Activated CD8-positive, alpha-beta memory T cell treated with anti-CD3 and anti-CD28 coated beads, Interleukin-2, amount 50 U/mL, for 48 hours (primary cell): ENCODE data around the gene HS3ST3A1.
"Not testable (repeated sequence)": the region's sequence is repeated elsewhere in the genome, so short reads cannot be mapped to it uniquely, and the experiment has no call there.

ENCODE experiments used
- DNase-seq: peaks from one replicate; pipeline ENCODE4 v3.0.0-alpha.2; 2020

The HS3ST3A1 gene

DNA sequence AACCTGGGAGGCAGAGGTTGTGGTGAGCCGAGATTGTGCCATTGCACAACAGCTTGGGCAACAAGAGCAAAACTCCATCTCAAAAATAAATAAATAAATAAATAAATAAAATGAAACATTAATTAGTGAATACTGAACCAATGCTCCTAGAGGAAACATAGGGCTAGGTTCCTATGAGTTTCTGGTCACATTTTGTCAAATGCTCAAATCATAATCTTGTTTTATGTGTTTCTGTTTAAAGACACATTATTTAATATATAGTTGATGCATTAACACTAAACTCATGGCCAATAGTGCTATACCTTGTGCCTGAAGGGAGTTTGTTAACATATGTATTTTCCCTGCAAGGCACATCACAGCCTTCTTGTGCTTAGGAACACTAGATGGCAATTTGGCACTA, 66.8 kb downstream of the HS3ST3A1 start:
- no peak for DNase-seq

DNA sequence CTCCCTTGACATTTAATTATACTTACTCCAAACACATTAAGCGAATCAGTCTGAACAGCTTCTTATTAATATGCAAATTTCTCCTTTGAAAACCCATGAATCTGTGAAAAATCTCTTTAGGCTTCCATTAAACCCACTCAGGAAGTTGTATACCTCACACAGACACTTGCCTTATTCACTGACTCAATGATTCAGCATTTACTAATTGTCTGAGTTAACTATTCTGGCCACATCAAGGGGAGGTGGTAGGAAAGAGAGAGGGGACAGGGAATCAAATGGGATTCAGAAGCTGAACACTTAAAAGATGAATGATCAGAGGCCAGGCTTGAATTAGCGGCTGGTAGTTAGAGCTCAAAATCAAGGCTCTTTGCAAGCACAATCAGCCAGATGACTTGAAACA, 70.0 kb downstream of the HS3ST3A1 start:
- DNase-seq, result no peak

DNA sequence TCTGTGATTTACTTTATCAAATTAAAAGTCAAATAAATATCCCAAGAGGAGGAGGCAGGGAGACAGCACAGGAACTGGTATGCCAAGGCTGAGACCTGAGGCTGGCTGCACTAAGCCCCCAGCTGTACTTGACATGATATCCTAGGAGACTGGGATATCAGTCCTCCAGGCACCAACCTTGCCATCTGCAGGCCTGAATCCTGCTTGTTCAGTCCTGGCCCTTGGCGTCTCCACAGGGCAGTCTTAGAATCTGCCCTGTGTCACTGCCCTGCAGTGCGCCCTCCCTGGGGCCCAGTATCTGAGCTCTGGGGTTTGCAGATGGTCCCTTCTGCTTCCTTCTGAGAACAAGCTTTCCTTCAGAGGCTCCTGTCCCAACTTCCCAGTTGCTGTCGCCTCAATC, 75.9 kb downstream of the HS3ST3A1 start:
- no peak for DNase-seq

DNA sequence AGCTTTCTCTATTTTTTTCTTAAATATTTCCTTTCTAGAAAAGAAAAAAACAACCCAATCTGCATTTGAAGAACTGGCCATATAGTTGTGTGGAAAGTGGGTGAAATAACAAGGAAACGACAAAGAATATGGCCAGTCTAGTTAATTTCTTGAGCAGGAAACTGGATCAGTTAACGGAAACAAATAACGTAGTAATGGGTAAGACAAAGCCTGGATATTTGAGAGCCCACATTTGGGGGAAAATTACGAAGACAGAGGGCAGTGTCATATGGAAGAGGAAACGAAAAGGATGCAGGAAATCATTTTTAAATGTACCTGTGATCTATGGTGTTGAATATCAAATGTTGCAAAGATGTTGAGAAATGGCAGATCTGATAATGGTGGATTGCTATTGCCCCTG, 78.6 kb downstream of the HS3ST3A1 start:
- DNase-seq, result no peak

DNA sequence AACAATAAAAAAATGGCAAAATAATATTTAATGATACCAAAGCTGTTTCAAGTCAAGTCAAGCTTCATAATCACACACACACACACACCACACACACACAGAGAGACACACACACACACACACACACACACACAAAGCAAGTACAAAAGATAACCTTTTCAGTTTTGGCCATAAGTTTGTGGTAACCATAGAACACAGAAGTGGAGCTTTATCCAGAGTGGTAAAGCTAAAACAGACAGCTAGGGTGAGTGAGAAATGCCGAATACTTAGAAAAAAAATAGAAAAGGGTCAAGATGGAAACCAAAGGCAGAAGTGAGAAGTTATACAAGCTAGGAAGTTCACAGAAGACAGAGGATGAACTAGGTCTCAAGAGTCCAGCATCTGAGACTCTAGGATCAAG, 79.0 kb downstream of the HS3ST3A1 start:
- DNase-seq, result no peak

DNA sequence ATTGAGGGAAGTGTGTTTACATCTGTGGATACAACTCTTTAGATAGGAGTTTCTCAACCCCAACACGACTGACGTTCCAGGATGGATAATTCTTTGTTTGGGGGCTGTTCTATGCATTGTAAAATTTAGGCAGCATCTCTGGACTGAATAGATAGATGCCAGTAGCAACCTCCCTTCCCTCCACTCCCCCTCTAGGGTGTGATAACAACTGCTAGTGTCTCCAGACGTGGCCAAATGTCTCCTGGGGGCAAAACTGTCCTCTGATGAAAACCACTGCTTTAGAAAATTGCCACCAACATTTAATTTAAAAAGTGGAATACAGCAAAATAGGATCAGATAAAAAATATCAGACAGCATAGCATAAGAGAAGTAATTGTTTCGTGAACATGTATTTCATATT, 79.9 kb downstream of the HS3ST3A1 start:
- no peak for DNase-seq

DNA sequence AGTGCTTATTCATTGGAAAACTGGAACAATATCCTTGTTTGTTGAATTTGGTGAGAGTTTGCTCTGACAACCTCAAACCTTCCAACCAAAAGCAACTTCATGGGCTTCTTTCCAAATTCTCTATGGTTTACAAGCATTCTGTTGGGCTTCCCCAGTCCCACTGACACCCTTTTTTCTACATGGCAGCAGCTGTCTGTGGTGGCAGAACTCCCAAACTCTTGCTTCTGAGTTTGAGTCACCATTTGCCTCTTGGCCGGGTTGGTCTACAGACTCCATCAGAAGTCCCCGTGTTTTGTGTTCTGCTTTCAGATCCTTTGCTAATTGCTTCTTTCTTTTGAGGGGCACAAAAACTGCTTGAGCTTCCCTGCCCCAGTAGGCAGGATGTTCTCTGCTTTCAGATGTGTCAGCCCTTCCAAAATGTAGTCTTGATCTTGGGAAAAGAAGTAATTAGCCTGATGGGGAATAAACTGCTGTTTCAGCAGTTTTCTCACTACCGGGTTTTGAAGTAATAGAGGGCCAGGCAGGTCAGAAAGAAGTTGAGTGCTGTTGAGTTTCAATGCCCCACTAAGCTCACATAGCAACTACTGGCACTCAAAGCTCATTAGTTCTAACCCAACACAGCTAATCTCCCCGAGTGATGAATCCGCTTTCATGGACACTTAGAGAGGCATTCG, 80.7 kb downstream of the HS3ST3A1 start:
- DNase-seq, result no peak

DNA sequence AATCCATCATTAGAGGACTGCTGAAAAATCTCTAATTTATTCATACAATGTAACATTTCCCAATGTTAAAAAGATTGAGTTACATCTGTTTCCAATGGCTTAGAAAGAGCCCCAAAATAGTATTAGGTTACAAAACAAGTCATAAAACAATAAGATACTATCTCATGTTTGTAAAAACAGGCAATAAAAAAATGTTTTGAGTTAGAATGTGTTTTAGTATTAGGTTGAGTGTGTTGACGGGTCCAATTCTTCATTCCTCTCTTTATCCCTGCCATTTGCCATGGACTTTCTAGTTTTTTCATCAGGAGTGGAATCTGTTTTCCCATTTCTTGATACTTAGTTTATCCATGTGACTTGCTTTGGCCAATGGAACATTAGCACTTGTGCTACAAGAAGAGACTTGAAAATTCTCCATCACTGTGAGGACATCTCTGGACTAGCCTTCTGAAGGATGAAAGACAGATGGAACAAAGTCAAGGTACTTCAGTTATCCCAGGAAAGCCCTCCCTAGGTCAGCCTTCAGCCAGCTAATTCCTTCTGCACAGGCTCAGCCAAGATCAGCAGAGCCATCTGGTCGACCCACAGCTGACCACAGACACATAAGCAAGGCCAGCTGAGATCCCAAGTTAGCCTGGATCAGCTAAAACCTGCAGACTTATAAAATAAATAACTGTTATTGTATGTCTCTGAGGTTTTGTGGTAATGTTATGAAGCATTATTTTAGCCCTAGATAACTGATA, 83.3 kb downstream of the HS3ST3A1 start:
- no peak for DNase-seq

DNA sequence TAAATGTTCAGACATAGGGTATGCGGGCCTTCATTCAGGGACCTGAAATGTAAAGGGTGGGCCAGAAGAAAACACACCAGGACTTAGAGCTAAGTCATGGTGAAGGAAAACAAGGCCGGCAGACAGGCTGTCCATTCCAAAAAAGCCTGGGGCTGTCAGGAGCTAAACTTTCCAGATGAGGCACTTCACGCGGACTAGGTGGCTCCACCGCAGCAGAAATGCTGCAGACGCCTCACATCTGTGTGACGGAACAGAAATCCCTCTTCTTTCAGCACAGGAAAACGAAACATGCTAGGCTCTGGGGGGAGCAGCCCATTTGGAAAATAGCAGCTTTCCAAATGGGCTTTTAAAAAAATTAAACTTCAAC, 88.7 kb downstream of the HS3ST3A1 start:
- no peak for DNase-seq

DNA sequence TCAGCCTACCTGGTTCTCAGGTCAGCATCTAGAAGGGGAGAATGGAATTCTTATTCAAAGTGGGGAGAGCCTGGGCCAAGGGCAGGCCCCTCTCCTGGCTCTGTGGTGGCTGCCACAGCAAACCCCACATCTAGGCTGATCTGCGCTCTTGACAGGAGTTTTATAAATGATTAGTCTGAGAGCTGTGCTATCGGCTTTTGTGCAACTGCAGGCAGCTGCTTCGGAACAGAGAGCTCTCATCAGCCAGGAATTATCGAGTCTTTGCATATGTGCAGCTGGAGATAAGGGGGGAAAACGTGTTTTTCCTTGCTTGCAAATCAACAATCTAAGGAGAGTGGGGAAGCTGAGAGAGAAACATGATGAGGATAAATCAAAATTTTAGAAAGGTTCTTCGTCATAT, 91.7 kb downstream of the HS3ST3A1 start:
- DNase-seq, result no peak

DNA sequence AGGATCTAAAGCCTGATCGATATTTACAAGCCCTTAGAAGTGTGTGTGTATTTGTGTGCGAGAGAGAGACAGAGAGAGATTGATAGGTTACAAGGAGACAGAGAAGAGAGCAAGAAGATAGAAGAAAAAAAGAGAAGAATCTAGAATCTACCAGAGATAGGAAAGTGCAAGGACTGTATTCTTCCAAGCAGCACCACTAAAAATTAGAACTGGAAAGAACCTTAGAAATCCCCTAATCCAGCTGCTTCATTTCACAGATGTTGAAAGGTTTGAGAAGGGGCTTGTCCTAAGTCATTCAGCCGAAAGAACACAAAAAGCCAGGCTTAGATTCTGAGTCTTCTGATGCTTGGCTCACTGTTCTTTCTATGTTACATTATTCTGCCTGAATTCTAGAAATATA, 92.2 kb downstream of the HS3ST3A1 start:
- no peak for DNase-seq

DNA sequence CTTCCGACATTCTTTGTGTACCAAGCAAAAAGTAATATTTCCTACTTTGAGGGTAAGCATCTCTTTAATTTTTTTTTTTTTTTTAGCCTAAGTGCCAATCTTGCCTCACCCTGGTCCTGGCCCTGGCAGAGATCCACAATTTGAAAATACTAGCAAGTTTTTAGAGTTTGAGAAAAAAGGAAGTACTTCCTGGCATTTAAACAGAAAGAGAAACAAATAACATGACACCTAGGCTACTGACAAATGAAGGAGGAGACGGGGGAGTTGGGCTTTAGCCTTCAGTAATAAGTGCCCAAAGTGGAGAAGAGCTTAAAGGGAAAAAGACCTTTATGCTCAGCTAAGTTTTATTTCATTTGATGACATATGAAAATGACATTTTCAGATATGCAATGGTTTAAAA, 92.8 kb downstream of the HS3ST3A1 start:
- DNase-seq, result no peak

DNA sequence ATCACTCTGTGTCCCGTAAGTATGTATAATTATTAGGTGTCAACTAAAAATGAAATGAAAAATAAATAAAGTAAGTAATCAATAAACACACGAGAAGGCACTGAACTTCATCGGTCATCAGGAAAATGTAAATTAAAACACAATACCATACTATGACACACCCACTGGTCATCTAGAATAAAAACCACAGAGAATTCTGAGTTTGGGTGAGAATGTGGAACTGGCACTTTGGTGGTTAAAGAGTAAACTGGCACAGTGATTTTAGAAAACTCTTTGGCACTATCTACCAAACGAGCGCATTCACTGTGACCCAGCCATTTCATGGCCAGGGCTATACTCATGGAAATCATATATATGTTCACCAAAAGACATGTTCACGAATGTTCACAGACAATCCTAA, 98.2 kb downstream of the HS3ST3A1 start:
- DNase-seq, result no peak

DNA sequence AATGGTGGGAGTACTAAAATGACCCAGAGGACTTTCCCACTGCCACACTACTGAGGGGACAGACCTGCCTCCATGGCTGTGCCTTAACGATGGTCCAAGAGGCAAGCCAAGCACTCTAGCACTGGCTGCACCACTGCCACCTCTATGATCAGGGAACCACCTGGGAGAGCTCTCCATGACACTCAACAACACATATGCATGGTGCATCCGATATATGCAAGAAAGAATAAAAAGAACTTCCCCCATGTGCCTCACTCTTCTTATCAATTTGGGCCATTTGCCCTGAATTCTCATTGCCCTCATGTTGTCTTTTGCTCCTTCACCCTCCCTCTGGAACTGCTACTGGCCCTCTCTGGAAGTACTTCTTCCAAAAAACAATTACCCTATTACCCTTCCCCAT, 99.5 kb downstream of the HS3ST3A1 start:
- DNase-seq, result no peak

DNA sequence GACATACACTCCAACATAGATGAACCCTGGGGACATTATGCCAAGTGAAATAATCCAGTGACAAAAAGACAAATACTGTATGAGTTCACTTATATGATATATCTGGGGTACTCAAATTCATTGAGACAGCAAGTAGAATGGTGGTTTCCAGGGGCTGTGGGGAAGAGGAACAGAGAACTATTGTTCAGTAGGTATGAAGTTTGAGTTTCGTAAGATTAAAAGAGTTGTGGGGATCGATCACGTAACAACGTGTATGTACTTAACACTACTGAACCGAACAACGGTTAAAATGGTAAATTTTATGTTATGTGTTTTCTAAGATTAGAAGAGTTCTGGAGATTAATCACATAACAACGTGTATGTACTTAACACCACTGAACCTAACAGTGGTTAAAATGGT, 100.8 kb downstream of the HS3ST3A1 start:
- DNase-seq, result no peak

DNA sequence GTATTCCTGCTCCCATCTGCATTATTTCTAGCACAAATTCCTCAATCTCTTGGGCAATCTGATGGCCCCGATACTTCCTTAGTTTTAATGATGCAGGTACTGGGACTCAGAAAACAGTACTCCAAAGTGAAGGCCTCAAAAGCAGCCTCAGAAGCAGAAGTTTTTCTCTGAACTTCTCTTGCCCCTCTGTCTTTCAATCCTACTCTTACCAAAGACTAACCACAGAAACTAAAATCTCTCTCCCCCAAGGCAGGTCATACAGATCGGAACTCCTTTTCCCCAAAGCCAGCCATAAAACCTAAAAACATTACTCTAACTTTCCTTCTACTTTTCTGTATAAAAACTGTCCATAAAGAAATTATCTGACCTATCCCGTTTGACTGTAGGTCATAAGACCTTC, 103.5 kb downstream of the HS3ST3A1 start:
- DNase-seq, result no peak

DNA sequence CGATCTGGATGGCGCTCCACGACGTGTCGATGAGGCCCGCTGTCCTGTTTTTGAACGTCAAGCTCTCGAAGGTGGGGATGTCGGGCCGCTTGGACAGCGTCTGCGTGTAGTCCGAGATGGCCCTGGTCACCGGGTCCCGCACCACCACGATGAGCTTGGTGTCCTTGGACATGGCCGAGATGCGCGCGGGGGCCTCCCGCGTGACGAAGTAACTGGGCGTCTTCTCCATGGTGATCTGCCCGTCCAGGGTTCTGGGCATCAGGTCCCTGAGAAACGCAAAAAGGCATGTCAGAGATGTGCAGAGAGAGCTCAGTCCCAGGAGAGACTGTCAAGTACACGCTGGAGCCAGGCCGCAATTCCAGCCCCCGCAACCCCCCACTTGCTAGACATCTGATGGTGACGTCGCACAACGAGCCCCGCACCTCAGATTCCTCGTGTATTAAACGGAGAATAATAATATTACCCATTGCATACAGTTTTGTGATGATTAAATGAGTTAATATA, 105.1 kb downstream of the HS3ST3A1 start:
- DNase-seq, result not testable (repeated sequence)

DNA sequence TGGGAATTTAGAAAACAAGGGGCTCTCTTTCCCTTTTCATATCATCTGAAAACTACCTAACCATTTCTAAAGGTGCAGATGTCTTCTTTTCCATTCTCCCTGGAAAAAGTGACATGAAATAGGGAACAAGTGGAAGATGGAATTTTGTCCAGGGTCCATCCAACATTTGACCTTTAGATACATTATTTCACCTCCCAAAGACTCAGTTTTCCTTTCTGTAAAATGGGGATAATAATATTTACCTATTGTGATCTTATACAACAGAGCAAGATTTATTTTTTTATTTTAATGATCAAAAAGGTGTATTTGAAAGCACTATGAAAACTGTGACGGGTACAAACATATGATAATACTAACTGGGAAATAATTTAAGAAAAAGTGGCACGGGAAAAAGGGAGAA, 106.3 kb downstream of the HS3ST3A1 start:
- DNase-seq, result no peak

DNA sequence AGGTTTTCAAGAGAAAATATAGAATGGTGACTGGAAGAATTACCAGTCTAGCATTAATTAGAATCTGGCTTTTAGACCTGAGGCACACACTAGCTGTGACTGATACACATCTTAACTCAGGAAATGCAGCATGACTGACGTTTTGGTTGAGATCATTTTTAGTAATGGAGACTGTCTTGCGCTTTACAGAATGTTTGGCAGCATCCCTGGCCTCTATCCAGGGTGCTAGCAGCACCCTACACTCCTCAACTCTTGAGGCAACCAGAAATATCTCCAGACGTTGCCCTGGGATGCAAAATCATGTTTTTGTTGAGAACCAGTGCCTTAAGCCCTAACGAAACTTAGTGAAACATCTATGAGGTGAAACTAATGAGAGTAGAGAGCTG, 109.0 kb downstream of the HS3ST3A1 start:
- DNase-seq, result no peak

DNA sequence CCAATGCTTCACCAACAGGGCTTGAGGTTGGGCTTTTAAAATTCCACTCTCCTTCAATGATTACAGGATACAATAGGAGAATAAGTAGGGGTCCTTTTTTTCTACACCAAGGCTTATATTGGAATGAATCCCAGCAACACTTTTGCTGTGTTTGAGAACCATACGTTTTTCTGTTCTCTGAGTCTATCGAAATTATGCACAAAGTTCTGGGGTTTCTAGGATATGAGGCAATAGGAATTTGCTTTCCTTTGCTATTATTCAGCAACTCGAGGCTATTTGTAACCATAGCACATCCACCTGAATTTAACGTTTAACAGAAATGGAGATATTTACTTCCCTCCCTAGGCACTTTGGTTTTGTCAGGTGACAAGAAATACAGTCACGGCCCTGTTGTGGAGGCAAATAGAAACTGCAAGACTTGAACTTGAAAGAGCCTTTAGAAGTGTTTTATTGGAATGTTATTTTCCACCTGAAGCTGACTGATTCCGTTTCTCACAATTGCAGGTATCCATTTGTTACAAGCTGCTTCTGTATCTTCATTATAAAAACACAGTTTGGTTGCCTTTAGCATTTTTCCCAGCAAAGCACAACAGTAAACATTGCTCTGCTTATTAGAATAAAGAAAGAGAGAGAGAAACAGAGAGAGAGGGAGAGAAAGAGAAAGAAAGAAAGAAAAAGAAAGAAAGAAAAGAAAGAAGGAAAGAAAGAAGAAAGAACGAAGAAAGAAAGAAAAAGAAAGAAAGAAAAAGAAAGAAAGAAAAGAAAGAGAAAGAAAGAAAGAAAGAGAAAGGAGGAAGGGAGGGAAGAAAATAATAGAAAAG, 109.6 kb downstream of the HS3ST3A1 start:
- DNase-seq, result no peak

DNA sequence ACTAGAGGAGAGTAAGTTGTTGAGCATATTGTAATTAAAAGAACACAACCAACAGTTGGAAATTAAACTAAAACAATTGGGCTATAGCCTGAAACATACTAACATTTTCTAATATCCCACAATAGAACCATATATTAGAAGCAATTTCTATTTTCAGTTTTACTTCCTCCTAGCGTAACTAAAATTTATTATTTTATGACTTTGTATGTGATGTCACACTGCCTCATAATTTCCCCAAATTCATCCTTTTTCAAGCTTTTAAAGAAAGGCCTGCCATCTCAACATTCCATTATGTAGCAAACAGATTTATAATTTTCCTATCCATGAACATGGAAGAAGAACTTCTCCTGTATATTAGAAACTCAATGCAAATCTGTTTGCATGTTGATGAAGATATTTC, 110.2 kb downstream of the HS3ST3A1 start:
- no peak for DNase-seq

DNA sequence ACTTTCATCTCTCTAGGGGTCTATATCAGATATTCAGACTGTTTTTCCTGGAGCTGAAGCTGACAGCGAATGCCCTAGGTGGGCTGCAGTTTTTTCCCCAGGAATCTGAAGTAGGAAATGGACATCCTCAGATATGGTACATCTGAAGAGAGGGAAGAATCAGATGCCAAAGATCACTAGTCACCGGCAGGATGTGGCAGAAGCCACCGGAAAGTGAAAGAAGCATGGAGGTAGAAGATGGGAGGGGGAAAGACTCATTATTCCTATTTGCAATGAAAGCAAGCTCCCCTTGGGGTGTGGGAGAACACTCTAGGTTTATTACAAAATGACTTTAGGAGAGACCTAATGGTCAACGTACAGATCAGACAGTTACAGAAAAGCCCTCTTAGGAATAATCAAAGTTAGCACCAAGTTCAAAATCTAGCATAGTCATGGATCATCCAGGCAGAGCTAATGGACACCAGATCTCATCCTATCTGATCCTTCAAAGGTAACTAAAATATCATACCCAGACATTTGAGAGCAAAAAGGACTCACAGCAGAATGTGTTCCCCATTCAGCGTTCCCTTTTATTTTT, 110.7 kb downstream of the HS3ST3A1 start:
- DNase-seq, result no peak

DNA sequence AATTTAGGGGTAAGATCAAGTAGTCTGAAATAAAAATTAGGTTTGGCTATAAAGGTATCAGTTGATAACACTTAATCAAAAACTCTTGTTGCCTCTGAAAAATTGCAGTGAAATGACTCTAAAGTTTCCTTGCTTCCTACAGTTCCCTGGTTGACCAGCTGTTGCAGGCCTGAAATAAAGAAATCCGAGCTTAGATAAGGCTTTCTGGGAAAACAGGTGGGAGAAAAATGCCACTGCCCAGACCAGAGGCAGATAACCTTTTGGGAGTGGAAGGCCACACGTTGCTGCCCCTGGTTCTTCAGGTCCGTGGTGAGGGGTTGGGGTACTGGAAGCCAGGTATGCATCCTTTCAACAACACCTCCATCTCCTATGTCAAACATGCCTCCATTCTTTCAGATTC, 111.3 kb downstream of the HS3ST3A1 start:
- DNase-seq, result no peak

DNA sequence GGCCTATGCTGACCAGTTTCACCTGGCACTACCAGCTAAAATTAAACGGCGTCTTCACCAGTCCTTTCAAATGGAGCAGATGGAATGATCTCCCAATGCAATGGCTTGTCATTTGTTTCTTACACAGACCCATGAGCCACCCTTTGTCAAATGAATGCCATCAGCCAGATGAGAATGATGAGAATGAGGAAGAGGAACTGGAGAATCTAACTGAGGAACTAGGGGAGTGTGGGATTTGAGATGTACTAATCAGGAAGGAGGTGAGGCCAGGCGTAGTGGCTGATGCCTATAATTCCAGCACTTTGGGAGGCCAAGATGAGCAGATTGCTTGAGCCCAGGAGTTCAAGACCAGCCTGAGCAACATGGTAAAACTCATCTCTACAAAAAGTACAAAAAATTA, 116.4 kb downstream of the HS3ST3A1 start:
- DNase-seq, result no peak
